Hematopoietic multipotent progenitor cell treated with erythropoietin and hydrocortisone succinate and interleukin-3 and kit ligand, for 6 days (in vitro differentiated cells): ENCODE results near the gene NEAT1.
A peak's percentile ranks its signal among the peaks of the same experiment; 100 is the strongest.

Experiments used
- DNase-seq: peaks from one replicate; pipeline ENCODE4 v3.0.0-alpha.2; 2015

The NEAT1 gene

GRCh38 chr11:65422633-65423515 lies at the start of gene NEAT1:
TSS of gene NEAT1 (plus strand) at chr11:65422798.
- DNase-seq = peak; percentile 95

DNA sequence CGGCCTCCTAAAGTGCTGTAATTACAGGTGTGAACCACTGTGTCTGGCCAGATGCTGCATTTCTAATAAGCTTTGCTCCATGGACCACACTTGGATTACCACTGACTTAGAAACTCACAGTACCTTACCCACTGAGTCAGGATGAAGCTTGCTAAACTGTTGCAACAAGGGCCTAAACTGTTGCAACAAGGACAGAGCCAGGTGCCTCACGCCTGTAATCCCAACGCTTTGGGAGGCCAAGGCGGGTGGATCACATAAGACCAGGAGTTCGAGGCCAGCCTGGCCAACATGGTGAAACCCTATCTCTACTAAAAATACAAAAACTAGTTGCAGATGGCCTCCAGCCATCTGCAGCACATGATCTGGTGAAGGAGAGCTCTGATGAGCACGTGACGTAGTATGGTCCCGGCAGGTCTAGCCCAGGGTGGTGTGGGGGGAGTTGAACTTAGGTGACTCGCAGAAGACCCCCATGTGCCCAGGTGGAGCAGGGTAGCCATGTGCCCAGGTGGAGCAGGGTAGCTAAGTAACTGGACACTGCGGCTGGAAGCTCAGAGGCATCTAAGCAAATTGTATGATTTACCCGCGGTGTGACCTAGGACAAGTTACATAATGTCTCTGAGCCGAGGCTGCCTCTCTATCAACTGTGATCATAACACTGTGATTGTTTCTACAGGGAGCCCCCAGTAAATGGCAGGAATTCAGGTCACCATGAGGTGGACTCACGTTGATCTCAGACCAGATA lies 48.6 kb upstream of the NEAT1 start:
- DNase-seq = no peak

GRCh38 chr11:65375012-65375411 lies 47.6 kb upstream of the NEAT1 start:
- DNase-seq = no peak

- no peak for DNase-seq
These were observed 46.4 kb upstream of the NEAT1 start for GRCh38 chr11:65376138-65376713.

DNA sequence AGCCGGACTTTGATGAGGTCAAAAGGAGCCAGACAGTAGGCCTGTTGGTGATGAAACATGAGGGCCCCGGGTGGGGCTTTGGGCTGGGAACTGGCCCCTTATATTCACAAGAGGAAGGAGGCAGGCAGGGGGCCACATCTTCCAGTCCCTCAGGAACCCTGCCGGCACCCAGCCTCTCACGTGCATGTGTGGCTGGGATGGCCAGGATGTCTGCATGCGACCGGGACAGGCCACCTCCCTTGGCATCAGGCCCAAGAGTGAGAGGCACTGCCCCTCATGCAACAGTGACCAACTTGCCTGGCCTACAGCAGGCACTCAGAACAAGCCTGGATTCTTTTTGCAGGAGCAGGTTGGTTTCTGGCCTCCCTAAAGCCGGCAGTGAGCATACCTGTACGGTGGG lies 45.6 kb upstream of the NEAT1 start:
- DNase-seq = no peak

DNA sequence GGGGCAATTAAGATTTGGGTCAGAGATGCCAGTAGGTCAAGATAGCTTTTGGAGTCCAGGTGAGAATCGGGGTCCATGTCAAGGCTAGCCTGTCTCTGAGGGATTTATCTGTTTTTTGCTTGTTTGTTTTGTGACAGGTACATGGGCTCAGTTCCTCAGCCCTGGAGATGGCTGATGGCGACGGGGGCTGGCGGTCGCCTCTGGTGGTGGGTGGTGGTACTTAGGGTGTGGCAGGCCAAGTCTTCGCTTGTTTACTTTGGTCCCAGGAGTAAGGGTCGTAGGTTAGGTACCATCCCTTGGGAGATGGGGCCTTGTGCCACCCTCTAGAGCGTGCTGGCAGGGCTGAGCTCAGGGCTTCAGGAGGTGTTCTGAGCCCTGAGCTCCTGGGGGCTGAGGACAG lies 44.8 kb upstream of the NEAT1 start:
- DNase-seq = no peak

GRCh38 chr11:65378208-65378927 lies 44.2 kb upstream of the NEAT1 start:
- DNase-seq = peak; percentile 78

- DNase-seq = no peak
These were observed 43.5 kb upstream of the NEAT1 start for GRCh38 chr11:65378928-65379638.

DNA sequence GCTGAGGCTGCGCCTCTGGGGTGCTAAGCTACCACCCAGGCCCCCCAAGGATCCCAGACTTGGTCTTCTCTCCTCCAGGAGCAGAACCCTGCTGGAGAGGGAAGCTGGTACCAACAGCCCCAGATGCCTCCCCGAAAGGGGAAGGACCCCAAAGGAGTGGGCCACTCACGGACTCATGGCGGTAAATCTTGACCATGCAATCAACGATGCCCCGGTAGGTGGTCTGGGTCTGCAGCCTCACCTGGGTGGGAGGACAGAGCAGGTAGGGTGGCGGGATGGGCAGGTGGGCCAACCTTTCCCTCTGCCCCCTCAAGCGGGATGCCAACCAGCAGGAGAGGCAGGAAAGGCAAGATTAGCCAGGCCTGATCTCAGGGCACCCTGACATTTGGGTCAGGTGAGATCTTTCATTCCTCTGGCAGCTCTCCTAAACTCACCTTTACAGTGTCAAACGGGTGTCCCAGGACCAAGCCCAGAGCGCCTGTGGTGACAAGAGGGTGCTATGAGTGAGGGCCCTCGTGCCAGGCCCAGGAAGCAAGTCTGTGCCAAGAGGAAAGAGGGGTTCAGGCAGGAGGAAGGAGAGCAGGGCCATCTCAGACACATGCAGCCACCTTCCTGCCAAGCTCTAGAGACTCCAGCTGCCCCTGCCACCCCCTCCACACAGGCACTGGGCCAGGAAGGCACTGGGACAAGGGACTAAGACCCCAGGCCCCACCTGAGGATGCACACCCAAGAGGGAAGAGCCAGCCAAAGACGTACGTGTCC lies 42.7 kb upstream of the NEAT1 start:
- no peak for DNase-seq

- DNase-seq = no peak
These were observed 42.0 kb upstream of the NEAT1 start for GRCh38 chr11:65380460-65381119.

DNA sequence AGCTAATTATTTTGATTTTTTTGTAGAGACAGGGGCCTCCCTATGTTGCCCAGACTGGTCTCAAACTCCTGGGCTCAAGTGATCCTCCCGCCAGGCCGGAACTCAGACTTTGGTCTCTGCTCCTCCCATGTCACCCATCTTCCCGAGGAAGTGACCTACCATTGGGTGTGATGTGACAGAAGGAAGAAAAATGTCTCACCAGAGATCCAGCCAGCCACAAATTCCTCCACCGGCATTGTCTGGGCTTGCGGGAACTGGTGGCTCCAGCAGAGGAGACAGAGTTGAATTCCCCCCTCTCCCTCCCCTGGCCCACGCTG lies 40.9 kb upstream of the NEAT1 start:
- no peak for DNase-seq

- DNase-seq = peak; percentile 95
These were observed 40.4 kb upstream of the NEAT1 start, which contains the start of gene SLC25A45 for GRCh38 chr11:65382033-65382803. TSS of gene SLC25A45 (minus strand) at chr11:65382646. CDS start at chr11:65381951, 695 bp downstream.

GRCh38 chr11:65382804-65383368 lies 39.7 kb upstream of the NEAT1 start:
- DNase-seq = no peak

DNA sequence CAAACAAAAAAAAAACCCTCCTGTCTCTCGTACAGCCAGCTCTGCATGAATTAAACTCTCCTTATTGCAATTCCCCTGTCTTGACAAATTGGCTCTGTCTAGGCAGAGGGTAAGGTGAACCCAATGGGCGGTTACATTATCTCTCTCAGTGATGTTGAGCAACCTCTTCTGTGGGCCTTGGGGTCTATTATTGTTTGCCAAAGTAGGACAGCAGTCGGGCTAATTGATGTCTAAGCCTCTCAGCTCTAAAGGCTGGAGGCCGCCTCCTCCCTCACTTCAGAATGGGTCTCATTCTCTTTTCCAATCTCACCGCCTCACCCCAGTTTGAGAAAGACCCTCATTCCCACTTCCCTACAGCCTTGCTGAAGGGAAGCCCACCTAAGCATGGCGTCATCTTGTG lies 38.8 kb upstream of the NEAT1 start:
- peak; percentile 41 for DNase-seq

DNA sequence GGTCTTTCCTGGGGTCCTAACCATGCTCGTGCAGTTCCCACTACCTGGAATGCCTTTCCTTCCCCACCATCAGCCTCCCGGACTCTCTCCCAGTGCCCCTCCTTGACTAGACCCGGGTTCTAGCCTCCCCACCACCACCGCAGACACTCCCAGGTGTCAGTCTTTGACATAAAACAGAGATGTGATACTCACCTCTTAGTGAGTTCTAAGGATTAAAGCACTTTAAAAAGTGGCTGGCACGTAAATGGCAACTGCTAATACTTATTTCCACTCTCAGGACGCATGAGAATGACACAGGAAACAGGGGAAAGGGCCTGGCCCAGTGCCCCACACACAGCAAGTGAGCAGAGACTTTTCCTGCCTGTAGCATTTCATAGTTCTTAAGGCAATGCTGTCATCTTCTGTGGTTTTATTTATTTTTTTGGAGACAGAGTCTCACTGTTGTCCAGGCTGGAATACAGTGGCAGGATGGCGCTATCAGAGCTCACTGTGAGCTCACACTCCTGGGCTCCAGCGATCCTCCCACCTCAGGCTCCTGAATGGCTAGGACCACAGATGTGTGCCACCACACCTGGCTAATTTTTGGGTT lies 38.2 kb upstream of the NEAT1 start:
- no peak for DNase-seq

DNA sequence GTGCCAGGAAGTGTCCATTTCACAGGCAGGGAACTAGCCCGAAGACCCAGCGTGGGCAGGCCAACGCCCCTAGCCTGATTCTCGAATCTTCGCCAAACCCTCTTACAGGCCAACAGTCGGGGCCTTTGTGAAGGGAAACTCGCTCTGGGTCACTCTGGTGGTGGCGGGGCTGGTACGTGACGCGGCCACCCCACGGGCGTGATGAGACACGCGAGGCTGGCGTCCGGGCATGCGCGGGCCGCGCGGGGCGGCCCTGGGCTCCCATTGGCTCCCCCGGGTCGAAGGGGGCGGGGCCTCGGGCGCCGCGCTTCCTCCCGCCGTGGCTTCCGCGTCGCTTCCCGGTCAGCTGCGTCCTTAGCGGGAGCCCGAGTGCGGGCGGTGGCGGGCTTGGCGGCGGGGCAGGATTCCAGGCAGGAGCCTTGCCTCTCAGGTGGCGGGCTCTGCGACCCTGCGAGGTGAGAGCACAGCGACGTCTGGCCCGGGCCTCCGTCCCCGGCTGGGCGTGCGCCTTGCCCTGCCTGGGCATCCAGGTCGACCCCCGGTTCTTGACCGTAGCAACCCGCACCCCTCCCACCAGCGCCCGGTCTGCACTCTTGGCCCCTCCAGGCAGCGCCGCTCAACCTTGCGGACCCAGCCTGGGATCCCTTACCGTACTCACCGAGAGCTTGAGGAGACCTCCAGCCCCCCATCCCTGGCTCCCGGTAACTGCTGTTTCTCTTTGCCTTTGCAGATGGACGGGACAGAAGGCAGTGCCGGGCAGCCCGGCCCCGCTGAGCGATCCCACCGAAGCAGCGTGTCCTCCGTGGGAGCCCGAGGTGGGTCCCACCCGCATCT lies 36.1 kb upstream of the NEAT1 start, which contains the start of gene FRMD8:
Gene FRMD8 (plus strand): TSS at position 331 of the 834 bp plus-strand sequence. CDS start 400 bp downstream, at position 731.
- DNase-seq = peak; percentile 89

DNA sequence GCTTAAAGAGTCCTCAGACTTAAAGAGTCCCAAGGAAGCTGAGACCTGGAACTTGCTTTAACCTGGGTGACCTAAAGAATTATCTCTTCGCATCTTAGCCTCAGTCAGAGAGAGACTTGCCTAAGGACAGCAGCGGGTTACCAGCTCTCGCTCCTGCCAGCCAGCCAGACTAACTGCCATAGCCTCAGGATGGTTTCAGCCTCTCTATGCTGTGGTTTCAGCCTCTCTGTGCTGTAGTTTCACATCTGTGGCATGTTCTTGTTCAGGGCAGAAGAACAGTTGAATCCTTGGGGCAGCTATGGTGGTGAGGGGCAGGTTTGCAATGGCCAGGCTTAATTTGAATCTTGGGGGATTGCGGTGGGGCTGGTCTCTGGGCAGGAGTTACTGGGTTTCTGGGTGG lies 33.9 kb upstream of the NEAT1 start:
- no peak for DNase-seq

DNA sequence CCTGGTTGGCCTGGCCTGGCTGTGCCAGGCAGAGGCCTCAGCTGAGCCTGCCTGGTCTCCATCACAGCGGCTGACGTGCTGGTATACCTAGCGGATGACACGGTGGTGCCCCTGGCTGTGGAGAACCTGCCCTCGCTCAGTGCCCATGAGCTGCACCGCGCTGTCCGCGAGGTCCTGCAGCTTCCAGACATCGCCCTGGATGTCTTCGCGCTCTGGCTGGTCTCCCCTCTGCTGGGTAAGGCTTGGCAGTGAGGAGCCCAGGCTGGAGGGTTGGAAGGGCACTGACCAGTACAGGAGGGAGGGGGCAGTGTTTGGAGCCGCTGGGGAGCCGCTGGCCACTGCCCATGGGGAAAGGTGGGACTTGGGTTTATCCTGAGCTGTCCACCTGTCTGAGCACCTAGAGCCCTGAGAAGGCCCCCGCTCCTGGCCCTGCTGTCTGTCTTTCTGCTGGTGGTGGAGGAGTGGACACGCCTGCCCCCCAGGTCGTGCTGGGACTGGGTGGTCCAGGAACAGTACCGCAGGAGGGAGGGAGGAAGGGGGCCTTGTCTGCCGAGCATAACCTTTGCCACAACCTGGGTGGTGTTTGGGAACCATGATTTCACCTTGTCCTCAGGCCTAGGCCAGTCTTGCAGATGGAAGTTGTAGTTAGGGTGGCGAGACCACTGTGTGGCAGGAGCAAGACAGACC lies 33.2 kb upstream of the NEAT1 start:
- no peak for DNase-seq
